IMR-90 (cell line): ENCODE results near the gene TAS2R38. TPM values are rescaled to one million over a fixed set of nuclear protein-coding genes. Genes with fewer than 3 reads are reported as not detected.

Source experiments
- ATAC-seq: fragments of 200-7000 bp; cut with Tn5 transposase; 2 replicates; pipeline ENCODE4 v1.9.1; 2020; ENCODE audit warnings: low read depth, mild to moderate bottlenecking, moderate library complexity
- BruUV-seq: library from RNA; stranded (reverse); fragments of 400-500 nt; replicated peaks from 2 replicates; lab custom pipeline; 2021; lab: Mats Ljungman, UMichigan
- CTCF ChIA-PET: fragments of 300-600 bp; formaldehyde crosslinking; extraction: SDS; loops from one replicate; lab custom pipeline; 2021; ENCODE audit warnings: antibody characterized with exemption; lab: Yijun Ruan, JAX
- POLR2A ChIA-PET: fragments of 300-600 bp; sonication (Branson Sonifier 250); formaldehyde crosslinking; loops from one replicate; lab custom pipeline; 2022; ENCODE audit warnings: antibody characterized with exemption; ENCODE audit not compliant: unreplicated experiment; lab: Charles Lee
- DNase-seq: peaks from one replicate; pipeline ENCODE4 v3.0.0; 2013
- H2AFZ ChIP-seq: replicated peaks from 2 replicates; pipeline ENCODE3; 2013; ENCODE audit warnings: low read length, mild to moderate bottlenecking; ENCODE audit not compliant: poor library complexity
- H2AK5ac ChIP-seq: 2 replicates; pipeline ENCODE4 v1.6.1; 2013; ENCODE audit warnings: low read depth, low read length, inconsistent platforms
- H2AK9ac ChIP-seq: replicated peaks from 2 replicates; pipeline ENCODE3; 2013; ENCODE audit warnings: mild to moderate bottlenecking, low read depth, low read length, moderate library complexity; ENCODE audit not compliant: poor library complexity
- H2BK120ac ChIP-seq: 2 replicates; pipeline ENCODE4 v1.6.1; 2013; ENCODE audit warnings: low read depth, low read length, inconsistent platforms
- H2BK15ac ChIP-seq: 3 replicates; pipeline ENCODE4 v1.6.1; 2013; ENCODE audit warnings: low read depth, low read length, inconsistent platforms
- H2BK20ac ChIP-seq: 2 replicates; pipeline ENCODE4 v1.6.1; 2013; ENCODE audit warnings: low read depth, mild to moderate bottlenecking, inconsistent platforms, low read length, moderate library complexity
- H2BK5ac ChIP-seq: 2 replicates; pipeline ENCODE4 v1.6.1; 2013; ENCODE audit warnings: mild to moderate bottlenecking, low read depth, low read length, inconsistent platforms; ENCODE audit not compliant: poor library complexity, severe bottlenecking
- H3K14ac ChIP-seq: replicated peaks from 2 replicates; pipeline ENCODE4 v1.6.1; 2013; ENCODE audit warnings: low read depth, low read length, inconsistent platforms
- H3K18ac ChIP-seq: 2 replicates; pipeline ENCODE4 v1.6.1; 2013; ENCODE audit warnings: low read depth, low read length, control low read depth
- H3K23ac ChIP-seq: 2 replicates; pipeline ENCODE4 v1.6.1; 2013; ENCODE audit warnings: low read depth, low read length, inconsistent platforms
- H3K27ac ChIP-seq: 2 replicates; pipeline ENCODE4 v1.5.1; 2013; ENCODE audit warnings: mild to moderate bottlenecking, control low read depth, low read length; ENCODE audit not compliant: insufficient read depth
- H3K27me3 ChIP-seq: 2 replicates; pipeline ENCODE4 v1.6.1; 2013; ENCODE audit warnings: low read length; ENCODE audit not compliant: control insufficient read depth, insufficient read depth
- H3K36me3 ChIP-seq: 2 replicates; pipeline ENCODE4 v1.6.1; 2013; ENCODE audit warnings: low read length, mixed read lengths; ENCODE audit not compliant: control insufficient read depth, insufficient read depth
- H3K4ac ChIP-seq: 2 replicates; pipeline ENCODE4 v1.6.1; 2013; ENCODE audit warnings: low read depth, low read length, inconsistent platforms
- H3K4me1 ChIP-seq: 2 replicates; pipeline ENCODE4 v1.6.1; 2013; ENCODE audit warnings: low read length, mixed read lengths; ENCODE audit not compliant: control insufficient read depth, insufficient read depth
- H3K4me2 ChIP-seq: 2 replicates; pipeline ENCODE4 v1.6.1; 2013; ENCODE audit warnings: low read depth, mild to moderate bottlenecking, control low read depth, low read length, moderate library complexity
- H3K4me3 ChIP-seq: 2 replicates; pipeline ENCODE4 v1.5.1; 2013; ENCODE audit warnings: low read depth, mild to moderate bottlenecking, control low read depth, low read length, moderate library complexity; ENCODE audit not compliant: insufficient read depth
- H3K56ac ChIP-seq: 2 replicates; pipeline ENCODE4 v1.6.1; 2013; ENCODE audit warnings: low read length, inconsistent platforms; ENCODE audit not compliant: insufficient read depth; ENCODE audit errors: extremely low read depth
- H3K79me1 ChIP-seq, 2 experiments: 2 replicates each; pipeline ENCODE4 v1.6.1; 2013; ENCODE audit warnings: low read length in 2 of 2, inconsistent platforms in 1 of 2, low read depth in 1 of 2
- H3K9ac ChIP-seq: 2 replicates; pipeline ENCODE4 v1.6.1; 2013; ENCODE audit warnings: low read depth, low read length, control low read depth
- H3K9me1 ChIP-seq: 2 replicates; pipeline ENCODE4 v1.6.1; 2013; ENCODE audit warnings: low read length, inconsistent platforms; ENCODE audit not compliant: insufficient read depth
- H3K9me3 ChIP-seq: 2 replicates; pipeline ENCODE4 v1.6.1; 2013; ENCODE audit warnings: low read length; ENCODE audit not compliant: control insufficient read depth, insufficient read depth
- H4K20me1 ChIP-seq: 2 replicates; pipeline ENCODE4 v1.6.1; 2013; ENCODE audit warnings: low read length, inconsistent platforms; ENCODE audit not compliant: insufficient read depth
- H4K5ac ChIP-seq: 2 replicates; pipeline ENCODE4 v1.6.1; 2013; ENCODE audit warnings: mild to moderate bottlenecking, low read depth, low read length, control low read depth
- H4K8ac ChIP-seq, 2 experiments: 2 replicates each; pipeline ENCODE4 v1.6.1; 2013; ENCODE audit warnings: low read depth in 2 of 2, low read length in 2 of 2, control low read depth in 1 of 2, inconsistent platforms in 1 of 2
- H4K91ac ChIP-seq: 2 replicates; pipeline ENCODE4 v1.6.1; 2013; ENCODE audit warnings: low read depth, low read length, inconsistent platforms; ENCODE audit not compliant: insufficient read depth
- BHLHE40 ChIP-seq: fragments of 150-350 bp; IDR thresholded peaks from 2 replicates; pipeline ENCODE4 v1.6.1; 2016; ENCODE audit warnings: mild to moderate bottlenecking, low read depth, low read length
- CEBPB ChIP-seq: IDR thresholded peaks from 2 replicates; pipeline ENCODE4 v1.6.1; 2012; ENCODE audit warnings: low read depth, low read length, improper control_type of control experiment
- CHD1 ChIP-seq: IDR thresholded peaks from 2 replicates; pipeline ENCODE4 v1.6.1; 2012; ENCODE audit warnings: low read depth, low read length, improper control_type of control experiment
- FOS ChIP-seq: fragments of 150-350 bp; IDR thresholded peaks from 2 replicates; pipeline ENCODE4 v1.6.1; 2016; ENCODE audit warnings: low read depth, low read length
- MAFK ChIP-seq: IDR thresholded peaks from 2 replicates; pipeline ENCODE4 v1.6.1; 2012; ENCODE audit warnings: low read depth, low read length, improper control_type of control experiment
- MAZ ChIP-seq: IDR thresholded peaks from 2 replicates; pipeline ENCODE4 v1.6.1; 2012; ENCODE audit warnings: low read depth, mild to moderate bottlenecking, low read length, improper control_type of control experiment, moderate library complexity, borderline replicate concordance
- MXI1 ChIP-seq: IDR thresholded peaks from 2 replicates; pipeline ENCODE4 v1.6.1; 2012; ENCODE audit warnings: low read depth, mild to moderate bottlenecking, low read length, moderate library complexity, borderline replicate concordance
- NFE2L2 ChIP-seq: fragments of 150-350 bp; IDR thresholded peaks from 2 replicates; pipeline ENCODE4 v1.6.1; 2016; ENCODE audit warnings: low read depth, mild to moderate bottlenecking, low read length
- POLR2A ChIP-seq: IDR thresholded peaks from 2 replicates; pipeline ENCODE4 v1.6.1; 2012; ENCODE audit warnings: mild to moderate bottlenecking, low read depth, low read length
- RCOR1 ChIP-seq: IDR thresholded peaks from 2 replicates; pipeline ENCODE4 v1.6.1; 2012; ENCODE audit warnings: mild to moderate bottlenecking, low read length, improper control_type of control experiment; ENCODE audit not compliant: insufficient replicate concordance
- RFX5 ChIP-seq: IDR thresholded peaks from 2 replicates; pipeline ENCODE4 v1.8.0; 2012; ENCODE audit warnings: low read depth, mild to moderate bottlenecking, low read length, moderate library complexity
- SMC3 ChIP-seq: fragments of 150-350 bp; IDR thresholded peaks from 2 replicates; pipeline ENCODE4 v1.6.1; 2016; ENCODE audit warnings: low read depth, mild to moderate bottlenecking, antibody characterized with exemption, low read length, moderate library complexity
- WGBS, 2 experiments: methylation state at CpG; one replicate each; pipeline versions ENCODE4 v1.1.5 to v1.1.7; 2013; ENCODE audit warnings: missing lambda C conversion rate in 2 of 2; ENCODE audit not compliant: insufficient read length in 1 of 2; ENCODE audit errors: extremely low coverage in 2 of 2; 5-methylcytosine and 5-hydroxymethylcytosine counted together
- dilution Hi-C: fragments of 300-500 bp; cut with HindIII; formaldehyde crosslinking; loops from one replicate; pipeline ENCODE4 v1.14.3; 2018; ENCODE audit warnings: low sequenced_read_pairs; ENCODE audit not compliant: unreplicated experiment
- in situ Hi-C: fragments of 300-500 bp; cut with MboI; formaldehyde crosslinking; loops from 3 replicates; pipeline ENCODE4 v1.14.3; 2019; ENCODE audit warnings: low sequenced_read_pairs, inconsistent platforms, mixed read lengths
- intact Hi-C: fragments of 100-400 bp; cut with micrococcal nuclease; formaldehyde crosslinking; loops from 2 replicates; pipeline ENCODE4 v1.10.0; 2022
- polyA plus RNA-seq, 3 experiments: library from polyadenylated mRNA; depleted of rRNA; stranded (reverse); fragments of >200 nt; gene quantifications; 2 replicates each; pipeline ENCODE4 v1.2.3, GENCODE V29; 2012; ENCODE audit warnings: low replicate concordance in 1 of 3
- total RNA-seq: library from RNA; depleted of rRNA; stranded (reverse); fragments of >200 nt; gene quantifications from 2 replicates; pipeline ENCODE4 v1.2.3, GENCODE V29; 2012
- TF ChIP-seq, protein P1 (sequence below): fragments of 150-350 bp; IDR thresholded peaks from 2 replicates; pipeline ENCODE4 v1.6.1; 2016; ENCODE audit warnings: low read depth, mild to moderate bottlenecking, low read length, moderate library complexity, borderline replicate concordance
- TF ChIP-seq, protein P2 (sequence below): conservative IDR thresholded peaks from 2 replicates; pipeline ENCODE4 v1.5.1; 2012; ENCODE audit warnings: mild to moderate bottlenecking, low read depth, low read length, improper control_type of control experiment

The TAS2R38 gene
- total and polyA plus RNA-seq, 2 of the 4 experiments (the other 2 are of a cell fraction): not detected

DNA sequence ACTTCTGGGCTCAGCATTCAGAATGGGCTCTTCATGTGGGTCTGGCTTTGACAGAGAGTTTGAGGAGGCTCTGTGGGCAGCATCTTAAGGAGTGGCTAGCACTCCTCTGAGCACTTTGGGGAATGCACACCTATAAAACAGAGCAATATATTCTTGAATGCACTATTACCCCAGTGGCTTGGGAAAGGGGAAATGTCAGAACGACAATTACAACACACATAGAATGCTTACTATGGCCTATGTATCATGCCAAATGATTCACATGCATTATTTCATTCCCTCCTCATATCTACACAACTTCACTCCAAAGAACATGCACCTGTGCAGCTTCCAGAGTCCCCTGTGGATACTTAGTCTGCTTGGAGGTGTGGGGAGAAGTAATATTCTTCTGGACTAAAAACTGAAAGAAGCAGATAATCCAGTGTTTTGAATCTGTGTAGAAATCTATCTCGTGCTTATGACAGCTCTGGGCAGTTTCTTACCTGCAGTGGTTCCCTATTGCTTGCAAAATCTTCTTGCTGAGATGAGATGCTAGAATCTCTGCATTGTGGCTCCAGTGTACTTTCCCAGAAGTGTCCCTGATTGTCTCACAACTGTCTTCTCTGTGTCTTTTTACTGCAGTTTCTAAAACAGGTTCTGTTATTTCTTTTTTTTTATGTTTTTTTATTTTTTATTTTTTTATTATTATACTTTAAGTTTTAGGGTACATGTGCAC is 16.6 kb upstream of the TAS2R38 start:
- H4K91ac ChIP-seq: no peak overlapping the region
- no peaks in the 10 kb centered on the region for H3K36me3 ChIP-seq
- CTCF ChIA-PET: no interaction called here
- intact Hi-C loops: no loop called here
- H3K9me3 ChIP-seq: peaks cover 26% of the 10 kb centered on the region
- no CpG with 5 or more reads among the region's 2 CpGs for WGBS, 2 experiments
- H4K5ac ChIP-seq: no peak overlapping the region
- no peak overlapping the region for H3K4me3 ChIP-seq
- no peak overlapping the region for H2AK9ac ChIP-seq
- H3K56ac ChIP-seq: no peak overlapping the region
- POLR2A ChIA-PET: no interaction called here
- H2BK5ac ChIP-seq: no peak overlapping the region
- no peaks in the 10 kb centered on the region for H3K9me1 ChIP-seq
- BruUV-seq: no TSS peak
- H3K14ac ChIP-seq: no peak overlapping the region
- no peak overlapping the region for H2AFZ ChIP-seq
- H4K8ac ChIP-seq: no peak overlapping the region
- H4K20me1 ChIP-seq: no peaks in the 10 kb centered on the region
- no peaks in the 10 kb centered on the region for H3K79me1 ChIP-seq
- no peaks in the 10 kb centered on the region for H3K27me3 ChIP-seq
- dilution Hi-C loops: no loop called here
- H3K4me2 ChIP-seq: no peak overlapping the region
- no peak overlapping the region for H3K4ac ChIP-seq
- no peak overlapping the region for H2BK15ac ChIP-seq
- no peak overlapping the region for H3K23ac ChIP-seq
- no peak overlapping the region for H3K18ac ChIP-seq
- H3K27ac ChIP-seq: no peak overlapping the region
- no peak overlapping the region for H2AK5ac ChIP-seq
- TF ChIP-seq MAZ: no peak
- TF ChIP-seq CHD1: no peak
- TF ChIP-seq NFE2L2: no peak
- TF ChIP-seq, protein P1, sequence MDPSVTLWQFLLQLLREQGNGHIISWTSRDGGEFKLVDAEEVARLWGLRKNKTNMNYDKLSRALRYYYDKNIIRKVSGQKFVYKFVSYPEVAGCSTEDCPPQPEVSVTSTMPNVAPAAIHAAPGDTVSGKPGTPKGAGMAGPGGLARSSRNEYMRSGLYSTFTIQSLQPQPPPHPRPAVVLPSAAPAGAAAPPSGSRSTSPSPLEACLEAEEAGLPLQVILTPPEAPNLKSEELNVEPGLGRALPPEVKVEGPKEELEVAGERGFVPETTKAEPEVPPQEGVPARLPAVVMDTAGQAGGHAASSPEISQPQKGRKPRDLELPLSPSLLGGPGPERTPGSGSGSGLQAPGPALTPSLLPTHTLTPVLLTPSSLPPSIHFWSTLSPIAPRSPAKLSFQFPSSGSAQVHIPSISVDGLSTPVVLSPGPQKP: no peak
- TF ChIP-seq MXI1: no peak
- TF ChIP-seq SMC3: no peak
- TF ChIP-seq BHLHE40: no peak
- no peak for TF ChIP-seq RCOR1
- TF ChIP-seq MAFK: no peak
- TF ChIP-seq RFX5: no peak
- no peak for TF ChIP-seq FOS
- TF ChIP-seq POLR2A: no peak
- TF ChIP-seq, protein P2, sequence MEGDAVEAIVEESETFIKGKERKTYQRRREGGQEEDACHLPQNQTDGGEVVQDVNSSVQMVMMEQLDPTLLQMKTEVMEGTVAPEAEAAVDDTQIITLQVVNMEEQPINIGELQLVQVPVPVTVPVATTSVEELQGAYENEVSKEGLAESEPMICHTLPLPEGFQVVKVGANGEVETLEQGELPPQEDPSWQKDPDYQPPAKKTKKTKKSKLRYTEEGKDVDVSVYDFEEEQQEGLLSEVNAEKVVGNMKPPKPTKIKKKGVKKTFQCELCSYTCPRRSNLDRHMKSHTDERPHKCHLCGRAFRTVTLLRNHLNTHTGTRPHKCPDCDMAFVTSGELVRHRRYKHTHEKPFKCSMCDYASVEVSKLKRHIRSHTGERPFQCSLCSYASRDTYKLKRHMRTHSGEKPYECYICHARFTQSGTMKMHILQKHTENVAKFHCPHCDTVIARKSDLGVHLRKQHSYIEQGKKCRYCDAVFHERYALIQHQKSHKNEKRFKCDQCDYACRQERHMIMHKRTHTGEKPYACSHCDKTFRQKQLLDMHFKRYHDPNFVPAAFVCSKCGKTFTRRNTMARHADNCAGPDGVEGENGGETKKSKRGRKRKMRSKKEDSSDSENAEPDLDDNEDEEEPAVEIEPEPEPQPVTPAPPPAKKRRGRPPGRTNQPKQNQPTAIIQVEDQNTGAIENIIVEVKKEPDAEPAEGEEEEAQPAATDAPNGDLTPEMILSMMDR: no peak
- no peak for TF ChIP-seq CEBPB
- no peaks in the 10 kb centered on the region for H3K4me1 ChIP-seq
- DNase-seq (no peak), ATAC-seq (no peak)
- H3K9ac ChIP-seq: no peak overlapping the region
- H2BK20ac ChIP-seq: no peak overlapping the region
- in situ Hi-C loops: no loop called here
- H2BK120ac ChIP-seq: no peak overlapping the region
